Bronchial smooth muscle cell (primary cell): Measurements from ENCODE around the gene ZNF732. TPM values are rescaled to one million over a fixed set of nuclear protein-coding genes. Genes with fewer than 3 reads are reported as not detected.

ENCODE experiments used
- total RNA-seq: library from RNA; depleted of rRNA; stranded (reverse); fragments of >200 nt; gene quantifications from 2 replicates; pipeline ENCODE4 v1.2.1, GENCODE V29; 2014

Gene ZNF732
- 0.09 and 0.16 TPM in 2 replicates for total RNA-seq

DNA sequence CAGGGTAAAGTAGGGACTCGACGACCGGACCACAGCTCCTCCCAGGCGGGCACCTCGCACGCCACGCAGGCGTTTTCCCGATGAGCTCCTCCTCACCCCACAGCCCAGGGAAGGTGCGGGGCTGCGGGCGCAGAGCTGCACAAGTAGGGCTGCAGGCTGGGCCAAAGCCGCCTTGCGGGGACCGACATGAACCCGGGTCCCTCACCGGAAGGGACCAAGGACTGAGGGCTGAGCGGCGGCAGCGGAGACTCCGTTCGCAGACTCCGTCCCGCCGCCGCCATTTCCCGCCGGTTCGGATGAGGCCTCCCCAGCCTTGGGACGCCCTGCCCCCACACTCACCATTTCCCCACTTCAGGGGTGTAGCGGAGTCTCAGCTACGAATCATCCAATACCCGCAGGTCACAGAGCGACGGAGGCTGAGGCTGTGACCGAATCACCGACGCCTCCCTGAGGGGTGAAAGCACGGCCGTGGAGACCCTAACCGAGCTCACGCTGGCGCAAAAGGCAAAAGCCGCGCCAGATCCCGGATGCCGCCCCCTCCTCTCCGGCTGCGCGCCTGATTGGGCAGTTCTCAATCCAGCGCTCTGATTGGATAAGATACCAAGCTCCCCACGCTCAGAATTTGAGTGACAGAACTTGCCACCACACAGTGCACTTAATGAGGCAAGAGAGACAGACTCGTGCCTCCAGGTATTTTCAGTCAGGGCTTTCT is at the start of gene ZNF732:
Gene ZNF732, minus strand, starts transcription at position 506 of the 712 bp plus-strand sequence. Its CDS starts 164 bp downstream, at position 342.

DNA sequence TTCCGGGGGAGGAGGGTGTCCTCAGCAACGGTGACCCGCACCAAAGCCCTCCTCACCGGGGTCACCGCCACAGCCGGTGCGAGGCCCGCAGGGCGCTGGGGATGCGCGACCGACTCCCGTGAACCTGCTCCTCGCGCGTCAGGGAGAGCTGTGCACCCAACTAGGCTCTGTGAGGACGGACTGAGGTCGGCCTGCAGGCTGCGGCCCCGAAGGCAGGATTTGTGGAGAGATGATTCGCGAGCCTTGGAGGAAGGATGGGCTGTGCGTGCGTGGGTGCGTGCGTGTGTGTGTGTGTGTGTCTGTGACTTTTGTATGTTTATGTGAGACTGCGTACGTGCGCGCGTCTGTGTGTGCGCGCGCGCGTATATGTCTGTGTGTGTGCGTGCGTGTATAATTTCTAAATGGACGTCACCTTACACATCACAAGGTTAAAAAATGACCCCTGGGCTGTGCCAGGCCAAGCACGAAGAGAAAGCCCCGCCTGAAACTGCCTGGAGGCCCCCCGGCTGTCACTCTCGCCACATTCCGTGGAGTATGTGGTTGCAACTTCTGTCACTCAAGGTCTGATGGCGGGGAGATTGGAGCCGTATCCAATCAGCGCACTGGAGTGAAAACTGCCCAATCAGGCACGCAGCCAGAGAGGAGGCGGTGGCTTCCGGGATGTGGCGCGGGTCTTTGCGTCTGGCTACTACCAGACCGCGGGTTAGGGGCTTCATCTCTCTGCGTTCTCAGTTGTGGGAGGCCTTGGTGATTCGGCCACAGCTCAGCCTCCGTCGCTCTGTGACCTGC is 32.1 kb upstream of the ZNF732 start, which contains the start of gene ZNF141:
Gene ZNF141, plus strand, starts transcription at position 672 of the 789 bp plus-strand sequence. CDS start 170 bp downstream, outside the sequence.

Other genes with a start within 250 kb of the ZNF732 start
- gene ZNF718, start 181.0 kb downstream of the ZNF732 start, total RNA-seq: 3.4 and 4.6 TPM in 2 replicates
- gene ZNF141, start 32.3 kb upstream of the ZNF732 start, total RNA-seq: 4.8 and 8.0 TPM in 2 replicates
- 11.7 and 16.7 TPM in 2 replicates for gene ZNF721, start 193.7 kb upstream of the ZNF732 start, total RNA-seq
- gene PIGG, start 193.7 kb upstream of the ZNF732 start, total RNA-seq: 48.0 and 50.3 TPM in 2 replicates